Spleen (tissue), 11 donors: Measurements from ENCODE around the gene NRIP3. TPM values are rescaled to one million over a fixed set of nuclear protein-coding genes. Genes with fewer than 3 reads are reported as not detected.

ENCODE experiments used
- DNase-seq: peaks from one replicate; pipeline ENCODE4 v3.0.0-alpha.2; 2020
- H3K27ac ChIP-seq, 8 donors: fragments of 200-600 bp; sonication (generic) in 7 of 8; 1 replicate in 4 of 8; 2 replicates in 4 of 8; pipeline versions ENCODE4 v1.5.0 to v1.8.0; 2016 to 2021; ENCODE audit warnings: inconsistent platforms in 4 of 8, mild to moderate bottlenecking in 4 of 8, moderate library complexity in 1 of 8
- H3K27me3 ChIP-seq, 7 donors: fragments of 200-600 bp; sonication (generic) in 6 of 7; replicated peaks in 1 of 7; 1 replicate in 4 of 7; 2 replicates in 3 of 7; pipeline versions ENCODE4 v1.5.0 to v1.8.0; 2016 to 2021; ENCODE audit warnings: inconsistent platforms in 3 of 7, mild to moderate bottlenecking in 1 of 7
- H3K36me3 ChIP-seq, 6 donors: fragments of 200-600 bp; sonication (generic) in 5 of 6; 1 replicate in 4 of 6; 2 replicates in 2 of 6; pipeline versions ENCODE4 v1.5.0 to v1.8.0; 2016 to 2021; ENCODE audit warnings: inconsistent platforms in 2 of 6
- H3K4me1 ChIP-seq, 6 donors: fragments of 200-600 bp; sonication (generic) in 5 of 6; 1 replicate in 3 of 6; 2 replicates in 3 of 6; pipeline versions ENCODE4 v1.5.0 to v1.8.0; 2016 to 2021; ENCODE audit warnings: inconsistent platforms in 3 of 6
- H3K4me3 ChIP-seq, 8 donors: fragments of 200-600 bp; sonication (generic) in 7 of 8; 1 replicate in 4 of 8; 2 replicates in 4 of 8; pipeline versions ENCODE4 v1.5.0 to v1.8.0; 2016 to 2021; ENCODE audit warnings: inconsistent platforms in 4 of 8, mild to moderate bottlenecking in 4 of 8, moderate library complexity in 2 of 8
- H3K9me3 ChIP-seq, 8 donors: fragments of 200-600 bp; sonication (generic) in 7 of 8; 1 replicate in 4 of 8; 2 replicates in 4 of 8; pipeline versions ENCODE4 v1.5.0 to v1.8.0; 2016 to 2021; ENCODE audit warnings: inconsistent platforms in 4 of 8
- CTCF ChIP-seq, 11 experiments: fragments of 200-600 bp in 7 of 11; fragments of 450-650 bp in 4 of 11; sonication (generic) in 4 of 11; IDR thresholded peaks in 8 of 11; conservative IDR thresholded peaks in 3 of 11; 1 replicate in 7 of 11; 2 replicates in 4 of 11; pipeline versions ENCODE4 v1.4.0 to v1.8.0; 2016 to 2021; ENCODE audit warnings: antibody characterized with exemption in 11 of 11, inconsistent platforms in 4 of 11, mild to moderate bottlenecking in 1 of 11
- POLR2A ChIP-seq, 3 donors: fragments of 450-650 bp; IDR thresholded peaks; one replicate each; pipeline ENCODE4 v1.5.1; 2017; ENCODE audit warnings: antibody characterized with exemption in 3 of 3, mild to moderate bottlenecking in 1 of 3
- POLR2AphosphoS5 ChIP-seq, 3 donors: sonication (generic); formaldehyde crosslinking; IDR thresholded peaks; one replicate each; pipeline ENCODE4 v1.5.1; 2017; ENCODE audit warnings: antibody characterized with exemption in 3 of 3
- WGBS, 5 donors: extraction: QIAGEN DNeasy Blood & Tissue Kit in 3 of 5; methylation state at CpG; one replicate each; pipeline versions ENCODE4 v1.1.5 to v1.1.7; 2013 to 2018; 5-methylcytosine and 5-hydroxymethylcytosine counted together
- intact Hi-C: fragments of 100-400 bp; cut with DNase I; formaldehyde crosslinking; loops from one replicate; pipeline ENCODE4 v1.15.0; 2023; ENCODE audit warnings: low total_unique reads
- polyA plus RNA-seq, 3 donors: library from polyadenylated mRNA; stranded (reverse); fragments of 200-250 nt; gene quantifications; one replicate each; pipeline ENCODE4 v1.2.1, GENCODE V29; 2013
- total RNA-seq, 7 donors: library from RNA; depleted of rRNA in 3 of 7; stranded (reverse); fragments of >200 nt in 3 of 7; fragmentation: NEBNext Ultra II Directional in 4 of 7; extraction: Animal tissue kit (Norgen Biotek cat#: 25700) in 4 of 7; gene quantifications; one replicate each; pipeline versions ENCODE4 v1.1.0 to v1.2.1, GENCODE V29; 2016 to 2021
- donor health status: healthy with polysubstance abuse.
- donor health status: DM: no; HTN: no; CAD: no; lungs with moderate emphysema.
- donor health status: DM: no; HTN: no; CAD: no.
- donor health status: Bipolar disorder and iron deficiency.
- donor health status: healthy.
- donor health status: DM: no; HTN: no; CAD: no.
- donor health status: DM: yes; HTN: yes; CAD: no.

Gene NRIP3
- total and polyA plus RNA-seq, 10 donors, result 0.02 to 1.8 (median 0.58) TPM

GRCh38 chr11:9046481-9046880 is 42.7 kb upstream of the NRIP3 start:
- H3K27ac ChIP-seq, result peak overlapping the region in 1 of 8 donors; percentile 30
- DNase-seq, result no peak
- peaks cover 0 to 4% (median 0%) of the 10 kb centered on the region in 7 donors for H3K27me3 ChIP-seq
- H3K9me3 ChIP-seq, result no peaks in the 10 kb centered on the region
- no peak overlapping the region for H3K4me3 ChIP-seq
- 67 to 86% (median 82%) methylated on average over 4 of the region's 4 CpGs for WGBS, 5 donors
- H3K4me1 ChIP-seq, result no peaks in the 10 kb centered on the region
- TF ChIP-seq POLR2AphosphoS5 (IDR thresholded peaks at IDR 0.05) (no peak), POLR2A (IDR thresholded peaks at IDR 0.05) (no peak), CTCF (IDR thresholded peaks at IDR 0.05 in 8 of 11, conservative IDR thresholded peaks at IDR 0.05 in 3 of 11) (no peak)
- intact Hi-C loops, result no loop called here
- H3K36me3 ChIP-seq, result no peaks in the 10 kb centered on the region

DNA sequence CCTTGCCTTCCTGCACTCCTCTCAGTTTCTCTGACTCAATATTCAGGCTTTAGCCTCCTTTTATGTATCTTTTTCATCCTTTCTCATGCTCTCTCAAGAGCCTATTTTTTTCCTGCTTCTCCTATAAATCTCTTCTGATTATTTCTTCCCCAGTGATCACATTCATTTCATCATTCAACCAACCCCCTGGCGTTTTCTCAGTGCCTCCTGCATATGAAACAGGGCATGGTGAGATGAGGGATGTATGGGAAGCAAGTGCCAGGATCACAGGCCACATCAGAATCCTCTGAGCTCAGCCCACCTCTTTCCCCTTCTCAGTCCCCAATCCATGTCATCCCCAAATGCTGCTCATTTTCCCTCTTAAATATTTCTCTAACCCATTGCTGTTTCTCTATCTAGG is 38.7 kb upstream of the NRIP3 start:
- Histone ChIP-seq H3K9me3 (no peaks in the 10 kb centered on the region), H3K27me3 (peaks cover 0 to 4% (median 0%) of the 10 kb centered on the region in 7 donors), H3K27ac (no peak overlapping the region), H3K4me3 (no peak overlapping the region), H3K4me1 (peaks cover 0 to 15% (median 3%) of the 10 kb centered on the region in 6 donors), H3K36me3 (no peaks in the 10 kb centered on the region)
- 49 to 81% (median 63%) methylated on average over 1 of the region's 1 CpG for WGBS, 5 donors
- TF ChIP-seq POLR2AphosphoS5 (IDR thresholded peaks at IDR 0.05), result no peak
- TF ChIP-seq CTCF (IDR thresholded peaks at IDR 0.05 in 8 of 11, conservative IDR thresholded peaks at IDR 0.05 in 3 of 11), result no peak
- no peak for TF ChIP-seq POLR2A (IDR thresholded peaks at IDR 0.05)
- DNase-seq, result no peak
- intact Hi-C loops, result no loop called here

DNA sequence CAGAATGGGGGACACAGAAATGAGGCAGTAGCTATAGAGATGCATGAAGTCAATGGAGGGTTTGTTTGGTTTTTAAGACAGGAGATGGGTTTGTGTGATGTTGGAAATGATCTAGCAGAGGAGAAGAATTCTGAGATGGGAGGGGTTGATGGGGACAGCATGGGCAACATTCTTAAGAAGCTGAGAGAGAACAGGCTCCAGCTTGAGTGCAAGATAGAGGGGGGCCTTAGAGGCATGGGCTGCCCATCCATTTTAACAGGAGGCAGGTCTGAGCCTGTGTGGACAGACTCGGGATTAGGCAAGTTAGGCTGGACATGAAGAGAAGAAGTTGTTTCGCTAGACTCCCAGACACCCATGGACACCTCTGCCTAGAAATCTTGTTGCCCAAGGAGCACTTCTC is 37.9 kb upstream of the NRIP3 start:
- intact Hi-C loops, result no loop called here
- TF ChIP-seq CTCF (IDR thresholded peaks at IDR 0.05 in 8 of 11, conservative IDR thresholded peaks at IDR 0.05 in 3 of 11), result no peak
- no peak for TF ChIP-seq POLR2AphosphoS5 (IDR thresholded peaks at IDR 0.05)
- TF ChIP-seq POLR2A (IDR thresholded peaks at IDR 0.05), result no peak
- WGBS, 5 donors, result 68 to 97% (median 94%) methylated on average over 2 of the region's 2 CpGs
- Histone ChIP-seq H3K36me3 (no peaks in the 10 kb centered on the region), H3K9me3 (no peaks in the 10 kb centered on the region), H3K4me3 (no peak overlapping the region), H3K4me1 (peaks cover 0 to 20% (median 4%) of the 10 kb centered on the region in 6 donors), H3K27ac (no peak overlapping the region), H3K27me3 (peaks cover 0 to 4% (median 0%) of the 10 kb centered on the region in 7 donors)
- no peak for DNase-seq

GRCh38 chr11:9040410-9040809 is 36.6 kb upstream of the NRIP3 start:
- Histone ChIP-seq H3K27ac (no peak overlapping the region), H3K9me3 (no peaks in the 10 kb centered on the region), H3K27me3 (peaks cover 0 to 4% (median 0%) of the 10 kb centered on the region in 7 donors), H3K36me3 (no peaks in the 10 kb centered on the region), H3K4me1 (peaks cover 0 to 20% (median 4%) of the 10 kb centered on the region in 6 donors), H3K4me3 (no peak overlapping the region)
- intact Hi-C loops, result no loop called here
- 83 to 94% (median 88%) methylated on average over 10 of the region's 10 CpGs for WGBS, 5 donors
- TF ChIP-seq CTCF (IDR thresholded peaks at IDR 0.05 in 8 of 11, conservative IDR thresholded peaks at IDR 0.05 in 3 of 11) (no peak), POLR2AphosphoS5 (IDR thresholded peaks at IDR 0.05) (no peak), POLR2A (IDR thresholded peaks at IDR 0.05) (no peak)
- DNase-seq, result no peak
